ENCODE measurements around the gene LCK. TPM values are rescaled to one million over a fixed set of nuclear protein-coding genes. Genes with fewer than 3 reads are reported as not detected.

The LCK gene
- total and polyA plus RNA-seq, 2 donors (not counting 3 experiments of a cell fraction or from before 2014, with no cell fraction given): 0.06 TPM; not detected in 1

DNA sequence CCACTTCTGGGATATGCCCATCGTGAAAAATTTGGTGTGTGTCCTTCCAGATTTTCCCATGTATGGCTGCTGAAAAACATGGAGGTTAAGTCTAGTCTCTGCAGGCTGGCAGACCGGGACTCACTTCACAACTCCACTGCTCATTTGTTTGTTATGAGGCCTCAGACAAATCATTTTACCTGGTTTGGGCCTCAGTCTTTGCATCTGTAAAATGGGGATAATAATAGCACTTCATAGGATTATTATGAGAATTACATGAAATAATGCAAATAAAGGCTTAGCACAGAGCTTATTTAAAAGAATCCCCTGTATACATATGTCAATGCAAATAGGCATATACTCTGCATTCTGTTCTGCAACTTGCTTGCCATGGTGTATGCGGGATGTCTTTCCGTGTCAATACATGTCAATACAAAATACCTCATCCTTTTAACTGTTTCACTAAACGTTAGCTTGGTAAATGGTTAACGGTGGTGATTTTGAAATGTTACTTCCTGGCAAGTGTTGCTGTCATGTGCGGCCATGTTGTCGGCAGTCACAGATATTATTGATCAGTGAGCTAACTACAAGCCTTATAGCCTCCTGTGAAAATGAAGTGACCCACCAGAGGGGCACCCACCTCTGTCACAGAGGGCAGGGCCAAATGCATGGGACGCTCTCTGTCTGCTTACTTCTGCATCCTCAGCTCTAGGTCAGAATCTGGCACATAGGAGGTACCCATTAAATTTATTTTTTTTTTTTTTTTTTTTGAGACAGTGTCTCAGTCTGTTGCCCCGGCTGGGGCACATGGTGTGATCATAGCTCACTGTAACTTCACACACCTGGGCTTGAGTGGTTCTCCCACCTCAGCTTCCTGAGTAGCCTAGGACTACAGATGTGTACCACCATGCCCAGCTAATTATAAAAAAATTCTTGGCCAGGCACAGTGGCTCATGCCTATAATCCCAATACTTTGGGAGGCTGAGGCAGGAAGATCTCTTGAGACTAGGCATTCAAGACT, 4.3 kb downstream of the LCK start:
- intact Hi-C loops (cut with micrococcal nuclease) (no loop called here), dilution Hi-C loops (cut with MboI; ENCODE audit: extremely low pct_ligation_motif_present, low sequenced_read_pairs) (no loop called here)
- Histone ChIP-seq H3K27me3 (ENCODE audit: control insufficient read depth in 2 of 2, insufficient read depth in 2 of 2, low read length in 2 of 2) (no peaks in the 10 kb centered on the region), H3K9ac (replicated peaks; ENCODE audit: extremely low read depth, insufficient read depth, low read length) (no peak overlapping the region), H2AFZ (ENCODE audit: low read depth, low read length) (no peak overlapping the region), H3K4me1 (ENCODE audit: control insufficient read depth, extremely low read depth, insufficient read depth, low read length) (peaks cover 8% of the 10 kb centered on the region), H3K9me3 (replicated peaks; ENCODE audit: control insufficient read depth, insufficient read depth, low read length) (no peaks in the 10 kb centered on the region), H4K20me1 (replicated peaks; ENCODE audit: control insufficient read depth, extremely low read depth, insufficient read depth, low read length) (no peaks in the 10 kb centered on the region), H3K27ac (ENCODE audit: insufficient read depth, low read depth, low read length) (no peak overlapping the region), H3K9me1 (replicated peaks; ENCODE audit: control insufficient read depth, extremely low read depth, insufficient read depth, low read length) (no peaks in the 10 kb centered on the region), H3K36me3 (ENCODE audit: control insufficient read depth in 2 of 2, extremely low read depth in 1 of 2, insufficient read depth in 2 of 2, low read length in 2 of 2) (no peaks in the 10 kb centered on the region), H3K79me2 (ENCODE audit: control insufficient read depth, insufficient read depth, low read length) (no peaks in the 10 kb centered on the region), H3K4me3 (replicated peaks in 1 of 3; ENCODE audit: insufficient read depth in 1 of 3, low read depth in 1 of 3, low read length in 3 of 3) (no peak overlapping the region), H3K4me2 (ENCODE audit: insufficient read depth, low read length) (no peak overlapping the region)
- ChIA-PET CTCF (interaction anchor here (0.7 to 1.1 kb wide), 2 partner anchors 11 to 40 kb away, joined by 3 to 9 read pairs; no protein-coding TSS in a partner anchor), POLR2A (no interaction called here)
- TF ChIP-seq MYC (IDR thresholded peaks at IDR 0.05; ENCODE audit: low read depth, low read length) (no peak), MAX (IDR thresholded peaks at IDR 0.05; ENCODE audit: insufficient read depth, insufficient read length) (no peak), FOS (IDR thresholded peaks at IDR 0.05; ENCODE audit: borderline replicate concordance, insufficient read depth, low read length) (no peak), EZH2 (IDR thresholded peaks at IDR 0.05; ENCODE audit: borderline replicate concordance, low read depth, low read length, severe bottlenecking) (no peak), POLR2A (IDR thresholded peaks at IDR 0.05; ENCODE audit: low read depth, low read length) (no peak), GATA2 (IDR thresholded peaks at IDR 0.05; ENCODE audit: insufficient read depth, insufficient read length, low read depth, low read length) (no peak), JUN (IDR thresholded peaks at IDR 0.05; ENCODE audit: borderline replicate concordance, insufficient read depth, insufficient read length, low read depth) (no peak)
- TF ChIP-seq, protein P1, sequence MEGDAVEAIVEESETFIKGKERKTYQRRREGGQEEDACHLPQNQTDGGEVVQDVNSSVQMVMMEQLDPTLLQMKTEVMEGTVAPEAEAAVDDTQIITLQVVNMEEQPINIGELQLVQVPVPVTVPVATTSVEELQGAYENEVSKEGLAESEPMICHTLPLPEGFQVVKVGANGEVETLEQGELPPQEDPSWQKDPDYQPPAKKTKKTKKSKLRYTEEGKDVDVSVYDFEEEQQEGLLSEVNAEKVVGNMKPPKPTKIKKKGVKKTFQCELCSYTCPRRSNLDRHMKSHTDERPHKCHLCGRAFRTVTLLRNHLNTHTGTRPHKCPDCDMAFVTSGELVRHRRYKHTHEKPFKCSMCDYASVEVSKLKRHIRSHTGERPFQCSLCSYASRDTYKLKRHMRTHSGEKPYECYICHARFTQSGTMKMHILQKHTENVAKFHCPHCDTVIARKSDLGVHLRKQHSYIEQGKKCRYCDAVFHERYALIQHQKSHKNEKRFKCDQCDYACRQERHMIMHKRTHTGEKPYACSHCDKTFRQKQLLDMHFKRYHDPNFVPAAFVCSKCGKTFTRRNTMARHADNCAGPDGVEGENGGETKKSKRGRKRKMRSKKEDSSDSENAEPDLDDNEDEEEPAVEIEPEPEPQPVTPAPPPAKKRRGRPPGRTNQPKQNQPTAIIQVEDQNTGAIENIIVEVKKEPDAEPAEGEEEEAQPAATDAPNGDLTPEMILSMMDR (IDR thresholded peaks at IDR 0.05; ENCODE audit: extremely low read depth in 1 of 2, insufficient read depth in 1 of 2, low read depth in 1 of 2, low read length in 2 of 2): no peak
- BruUV-seq (replicated peaks): no TSS peak
- no peak for FAIRE-seq
- no peak for DNase-seq (ENCODE audit: low read depth, low spot score)
